ENCODE results near the gene DOCK2. TPM values are rescaled to one million over a fixed set of nuclear protein-coding genes. Genes with fewer than 3 reads are reported as not detected.

Gene DOCK2
- total and polyA plus RNA-seq, 2 of the 8 experiments (the other 6 are each of a cell fraction or from before 2014, with no cell fraction given) = 3.9 to 5.7 TPM

- Histone ChIP-seq H3K23me2 (ENCODE audit: low read depth, low read length) (no peaks in the 10 kb centered on the region), H3K23ac (ENCODE audit: insufficient read length) (no peak overlapping the region), H2BK5ac (ENCODE audit: low read depth, low read length) (no peak overlapping the region), H2AFZ (ENCODE audit: low read length) (no peak overlapping the region), H3K9ac (replicated peaks in 1 of 4; ENCODE audit: extremely low read depth in 1 of 4, low read depth in 3 of 4, low read length in 3 of 4) (no peak overlapping the region), H3K79me2 (ENCODE audit: control insufficient read depth in 1 of 2, insufficient read depth in 2 of 2, low read length in 2 of 2) (no peaks in the 10 kb centered on the region), H3K27me3 (replicated peaks in 1 of 4; ENCODE audit: control insufficient read depth in 3 of 4, extremely low read depth in 1 of 4, insufficient read depth in 3 of 4, low read length in 3 of 4) (no peaks in the 10 kb centered on the region), H4K91ac (replicated peaks; ENCODE audit: insufficient read length, low read length) (no peak overlapping the region), H2AK5ac (ENCODE audit: low read depth, low read length) (no peak overlapping the region), H4K8ac (ENCODE audit: extremely low read depth, insufficient read depth, low read length) (no peak overlapping the region), H3K14ac (ENCODE audit: insufficient read length) (no peak overlapping the region), H2BK120ac (replicated peaks; ENCODE audit: low read depth, low read length) (no peak overlapping the region), H3K79me1 (ENCODE audit: low read depth, low read length) (no peaks in the 10 kb centered on the region), H2BK20ac (ENCODE audit: low read length) (no peak overlapping the region), H3K4me1 (replicated peaks in 1 of 4; ENCODE audit: control insufficient read depth in 3 of 4, insufficient read depth in 4 of 4, low read length in 3 of 4) (no peaks in the 10 kb centered on the region), H3K36me3 (ENCODE audit: control insufficient read depth in 2 of 4, insufficient read depth in 4 of 4, low read length in 3 of 4) (no peaks in the 10 kb centered on the region), H3K4me2 (ENCODE audit: insufficient read depth in 1 of 2, low read depth in 2 of 2, low read length in 2 of 2) (no peak overlapping the region), H3K4me3 (ENCODE audit: extremely low read depth in 1 of 4, insufficient read depth in 2 of 4, low read depth in 3 of 4, low read length in 4 of 4) (no peak overlapping the region), H4K5ac (ENCODE audit: insufficient read length, low read depth, low read length) (no peak overlapping the region), H3K9me3 (ENCODE audit: insufficient read depth in 2 of 2, low read depth in 1 of 2, low read length in 1 of 2) (no peaks in the 10 kb centered on the region; a peak in 1 of 4 replicates), H3K56ac (replicated peaks; ENCODE audit: insufficient read length, low read depth, low read length) (no peak overlapping the region), H3K18ac (ENCODE audit: extremely low read depth, low read length) (no peak overlapping the region), H2BK15ac (ENCODE audit: low read length) (no peak overlapping the region), H3K4ac (replicated peaks; ENCODE audit: insufficient read length, low read depth, low read length) (no peak overlapping the region), H2BK12ac (ENCODE audit: low read depth, low read length) (no peak overlapping the region), H4K20me1 (replicated peaks in 1 of 2; ENCODE audit: control insufficient read depth in 1 of 2, insufficient read depth in 2 of 2, low read length in 2 of 2) (no peaks in the 10 kb centered on the region), H3K27ac (ENCODE audit: low read depth, low read length) (no peak overlapping the region)
- TF ChIP-seq ASH2L (IDR thresholded peaks at IDR 0.05; ENCODE audit: low read length) (no peak), POLR2A (IDR thresholded peaks at IDR 0.05; ENCODE audit: control extremely low read depth in 1 of 2, low read depth in 2 of 2, low read length in 2 of 2) (no peak), GTF2F1 (IDR thresholded peaks at IDR 0.05; ENCODE audit: borderline replicate concordance, low read depth, low read length) (no peak), CBX5 (IDR thresholded peaks at IDR 0.05; ENCODE audit: low read depth, low read length) (no peak), TAF1 (IDR thresholded peaks at IDR 0.05; ENCODE audit: low read depth, low read length) (no peak), RBBP5 (IDR thresholded peaks at IDR 0.05; ENCODE audit: borderline replicate concordance, low read depth, low read length) (no peak), JUN (IDR thresholded peaks at IDR 0.05; ENCODE audit: low read depth, low read length) (no peak)
- 94% methylated on average over 9 of the region's 10 CpGs; no CpG with 5 or more reads in 1 of the 2 experiments for WGBS, 2 experiments (ENCODE audit: extremely low coverage in 1 of 2, insufficient coverage in 1 of 2, insufficient read length in 1 of 2, insufficient replicate concordance in 2 of 2, low coverage in 1 of 2, low lambda C conversion rate in 2 of 2, missing lambda C conversion rate in 1 of 2)
- POLR2A ChIA-PET (ENCODE audit: partially characterized antibody) = interaction anchor here (1.5 kb wide), 1 partner anchor 9 kb away, joined by 3 read pairs; no protein-coding TSS in a partner anchor
- CTCF ChIA-PET (ENCODE audit: partially characterized antibody) = interaction anchor here (1.1 to 4.4 kb wide), 6 partner anchors 9 to 355 kb away, joined by 3 to 20 read pairs (median 4); no protein-coding TSS in a partner anchor
- no peak for DNase-seq (ENCODE audit: low read depth in 1 of 2, low spot score in 2 of 2)
- no peak for FAIRE-seq
These were observed 87.4 kb downstream of the DOCK2 start for GRCh38 chr5:169724303-169725087.
